CD4-positive, alpha-beta T cell treated with Interleukin-2 at 100 ng/mL for 4 hours (primary cell): ENCODE measurements around the gene FGFR3.

Experiments
- DNase-seq: peaks from one replicate; pipeline ENCODE4 v3.0.0-alpha.2; 2020; ENCODE audit warnings: low spot score

FGFR3 gene

DNA sequence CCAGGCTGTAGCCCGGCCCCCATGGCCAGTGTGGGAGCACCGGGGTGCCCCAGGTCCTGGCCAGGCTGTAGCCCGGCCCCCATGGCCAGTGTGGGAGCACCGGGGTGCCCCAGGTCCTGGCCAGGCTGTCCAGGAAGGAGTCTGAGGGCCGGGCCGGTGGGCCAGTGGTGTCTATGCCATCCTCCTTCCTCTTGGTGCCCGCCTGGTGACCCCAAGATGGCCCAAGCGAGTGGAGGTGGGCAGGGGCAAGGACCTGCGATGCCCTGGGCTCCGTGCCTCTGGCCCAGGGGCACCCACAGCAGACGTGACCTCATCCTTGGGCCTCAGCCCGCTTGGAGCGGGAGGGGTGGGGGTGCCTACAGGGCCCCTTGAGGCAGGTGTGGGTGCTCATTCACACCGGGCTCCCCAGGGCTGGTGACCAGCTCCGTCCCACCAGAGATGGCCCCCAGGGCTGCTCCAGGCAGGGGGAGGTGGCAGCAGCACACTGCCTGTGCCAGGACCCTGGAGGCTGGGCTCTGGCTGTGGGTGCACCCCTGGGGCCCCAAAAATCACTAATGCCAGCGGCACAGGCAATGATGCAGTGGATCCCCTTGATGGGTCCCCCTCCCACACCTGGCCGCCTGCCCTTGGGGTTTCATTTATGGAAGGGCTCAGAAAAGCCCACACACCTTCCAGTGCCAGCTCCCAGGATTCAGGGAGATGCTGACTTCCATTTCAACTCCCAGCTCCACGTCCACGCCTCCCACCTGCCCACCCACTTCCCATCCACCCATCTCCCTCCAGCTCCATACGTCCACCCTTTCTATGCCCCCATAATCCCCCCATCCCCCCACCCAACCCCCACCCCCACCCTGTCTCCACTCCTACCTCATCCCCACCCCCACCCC is 36.0 kb upstream of the FGFR3 start:
- no peak for DNase-seq

DNA sequence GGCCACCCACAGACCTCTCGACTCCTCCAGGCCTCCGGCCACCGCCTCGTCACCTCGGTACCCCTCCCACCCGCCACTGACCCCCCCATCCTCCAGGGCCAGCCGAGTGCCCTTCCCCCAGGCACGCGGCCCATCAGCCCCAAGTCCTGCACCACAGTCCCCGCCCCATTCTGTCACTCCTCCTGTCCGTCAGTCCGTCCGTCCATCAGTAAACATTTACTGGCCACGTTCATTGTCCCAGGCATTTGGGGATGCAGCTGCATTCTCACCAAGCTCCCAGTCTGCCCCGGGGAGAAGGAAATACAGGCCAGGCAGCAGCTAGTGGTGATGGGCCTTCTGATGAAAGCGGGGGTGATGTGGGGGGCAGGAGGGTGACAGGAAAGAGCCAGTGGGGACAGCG is 35.3 kb upstream of the FGFR3 start:
- DNase-seq = no peak

DNA sequence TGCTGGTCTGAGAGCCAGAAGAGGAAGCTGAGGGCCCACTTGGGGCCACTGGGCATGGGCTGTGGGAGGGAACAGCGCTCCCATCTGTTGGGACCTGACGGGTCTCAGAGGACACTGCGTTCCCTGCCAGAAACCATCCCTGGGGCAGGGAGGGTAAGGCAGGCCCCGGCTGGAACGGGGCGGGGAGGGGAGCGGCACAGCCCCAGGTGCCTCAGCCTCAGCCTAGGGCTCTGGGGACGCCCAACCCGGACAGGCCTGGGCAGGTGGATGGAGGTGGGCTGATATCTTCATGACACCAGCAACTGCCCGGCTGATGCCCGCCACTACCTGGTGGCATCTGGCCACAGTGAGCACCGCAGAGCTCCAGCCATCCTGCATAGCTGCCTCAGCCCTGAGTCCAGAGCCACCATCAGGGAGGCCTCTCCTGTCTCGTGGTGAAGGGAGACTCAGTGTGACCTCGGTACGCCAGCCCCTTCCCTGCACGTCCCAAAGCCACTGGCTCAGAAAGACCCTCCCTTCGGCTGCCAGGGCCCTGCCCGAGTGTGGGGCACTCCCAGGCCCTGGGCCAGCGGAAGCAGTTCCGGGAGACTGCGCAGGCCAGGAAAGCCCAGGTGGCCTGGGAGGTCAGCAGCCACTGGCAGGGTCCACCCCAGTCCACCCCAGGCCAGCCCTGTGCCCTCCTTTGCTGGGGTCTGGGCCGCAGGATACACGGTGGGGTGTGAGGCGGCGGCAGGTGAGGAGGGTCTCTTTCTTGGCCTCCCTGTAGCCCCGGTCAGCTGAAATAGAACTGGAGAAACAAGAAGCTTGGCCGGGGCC is 34.6 kb upstream of the FGFR3 start:
- DNase-seq = no peak

DNA sequence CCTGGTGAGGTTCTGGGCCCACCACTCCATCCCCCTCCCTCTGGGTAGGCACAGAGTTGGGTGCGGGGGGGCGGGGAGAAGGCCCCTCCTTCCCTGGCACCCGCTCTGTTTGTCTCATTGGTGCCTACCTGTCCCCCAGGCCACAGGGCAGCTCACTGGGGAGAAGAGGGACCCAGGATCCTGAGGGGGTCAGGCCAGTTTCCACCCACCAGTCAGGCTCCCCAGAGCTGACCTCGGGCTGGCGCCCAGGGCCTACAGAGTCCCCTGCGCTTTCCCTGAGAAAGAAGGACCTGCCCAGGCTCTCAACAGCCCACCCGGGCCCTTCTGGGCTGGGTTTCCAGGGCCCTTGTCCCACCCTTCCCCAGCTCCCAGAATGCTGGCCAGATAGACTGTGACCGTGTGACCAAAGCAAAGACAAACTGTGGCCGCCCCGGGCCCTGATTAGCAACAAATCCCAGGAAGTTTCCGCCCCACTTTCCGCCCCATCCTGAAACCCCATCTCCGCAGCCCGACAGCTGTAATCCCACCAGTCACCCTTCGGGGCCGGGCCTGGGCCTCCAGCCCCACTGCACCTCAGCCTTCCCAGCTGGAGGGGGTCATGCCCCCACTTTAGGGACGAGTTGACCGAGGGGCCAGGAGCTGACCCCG is 33.8 kb upstream of the FGFR3 start:
- DNase-seq = no peak

DNA sequence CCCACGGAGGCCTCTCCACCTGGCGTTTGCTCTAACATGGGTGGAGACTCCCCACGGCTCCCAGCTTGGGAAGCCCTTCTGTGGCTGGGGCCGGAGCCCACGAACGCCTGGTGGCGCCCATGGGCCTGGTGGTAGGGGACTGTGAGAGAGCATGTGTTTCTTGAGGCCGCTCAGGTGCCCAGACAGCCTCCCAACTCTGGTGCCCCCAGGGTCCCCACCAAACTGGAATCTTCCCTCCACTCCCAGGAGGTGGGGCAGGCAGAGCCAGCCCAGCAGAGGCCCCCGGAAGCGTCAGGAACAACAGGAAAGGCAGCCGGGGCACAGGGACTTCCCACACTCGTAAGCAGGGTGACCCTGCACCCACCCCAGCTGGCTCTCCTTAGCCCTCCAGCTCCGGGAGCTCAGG is 33.3 kb upstream of the FGFR3 start:
- DNase-seq = no peak

DNA sequence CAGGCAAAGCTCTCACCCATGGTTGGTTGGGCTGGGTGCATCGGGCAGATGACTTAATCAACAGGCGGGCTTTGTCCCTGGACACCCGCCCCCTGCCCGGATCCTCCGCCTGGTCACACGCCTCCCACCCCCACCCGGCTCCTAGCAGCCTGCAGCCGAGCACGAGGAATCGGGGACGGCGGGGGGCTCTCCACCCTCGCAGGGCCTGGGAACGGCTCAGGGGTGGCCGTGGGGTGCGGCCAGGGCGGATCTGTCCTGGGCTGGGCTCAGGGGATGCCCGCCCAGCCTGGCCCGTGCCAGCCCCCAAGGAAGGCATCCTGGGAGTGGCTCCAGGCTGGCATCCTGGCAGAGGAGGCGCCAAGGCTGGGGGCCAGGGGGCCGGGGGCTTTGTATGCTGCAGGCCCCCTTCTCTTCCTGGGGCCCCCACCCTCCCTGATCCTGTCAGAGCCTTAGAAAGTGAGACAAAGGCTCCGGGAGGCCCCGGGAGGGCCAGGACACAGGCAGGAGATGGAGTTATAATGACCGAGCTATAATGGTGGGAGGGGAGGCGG is 32.5 kb upstream of the FGFR3 start:
- no peak for DNase-seq

DNA sequence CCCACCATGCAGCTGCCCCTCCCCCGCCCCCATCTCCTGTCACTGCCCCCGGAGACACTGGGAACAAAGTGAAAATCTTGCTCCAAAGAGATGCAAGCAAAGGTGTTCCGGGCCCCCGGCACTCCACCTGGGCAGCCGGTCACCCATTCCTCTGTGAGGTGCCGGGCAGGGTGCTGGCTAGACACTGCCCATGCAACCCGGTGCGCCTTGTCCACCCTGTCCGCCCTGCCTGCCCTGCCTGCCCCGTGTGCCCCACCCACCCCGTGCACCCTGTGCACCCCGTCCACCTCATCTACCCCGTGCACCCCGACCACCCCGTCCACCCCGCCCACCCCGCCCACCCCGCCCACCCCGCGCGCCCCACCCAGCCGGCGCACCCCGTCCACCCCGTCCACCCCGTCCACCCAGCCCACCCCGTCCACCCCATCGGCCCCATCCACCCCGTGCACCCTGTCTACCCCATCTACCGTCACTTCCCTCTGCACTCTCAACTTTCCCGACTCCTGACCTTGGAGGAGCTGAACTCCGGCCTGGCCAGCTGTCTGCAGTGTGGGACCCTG is 31.9 kb upstream of the FGFR3 start:
- no peak for DNase-seq

DNA sequence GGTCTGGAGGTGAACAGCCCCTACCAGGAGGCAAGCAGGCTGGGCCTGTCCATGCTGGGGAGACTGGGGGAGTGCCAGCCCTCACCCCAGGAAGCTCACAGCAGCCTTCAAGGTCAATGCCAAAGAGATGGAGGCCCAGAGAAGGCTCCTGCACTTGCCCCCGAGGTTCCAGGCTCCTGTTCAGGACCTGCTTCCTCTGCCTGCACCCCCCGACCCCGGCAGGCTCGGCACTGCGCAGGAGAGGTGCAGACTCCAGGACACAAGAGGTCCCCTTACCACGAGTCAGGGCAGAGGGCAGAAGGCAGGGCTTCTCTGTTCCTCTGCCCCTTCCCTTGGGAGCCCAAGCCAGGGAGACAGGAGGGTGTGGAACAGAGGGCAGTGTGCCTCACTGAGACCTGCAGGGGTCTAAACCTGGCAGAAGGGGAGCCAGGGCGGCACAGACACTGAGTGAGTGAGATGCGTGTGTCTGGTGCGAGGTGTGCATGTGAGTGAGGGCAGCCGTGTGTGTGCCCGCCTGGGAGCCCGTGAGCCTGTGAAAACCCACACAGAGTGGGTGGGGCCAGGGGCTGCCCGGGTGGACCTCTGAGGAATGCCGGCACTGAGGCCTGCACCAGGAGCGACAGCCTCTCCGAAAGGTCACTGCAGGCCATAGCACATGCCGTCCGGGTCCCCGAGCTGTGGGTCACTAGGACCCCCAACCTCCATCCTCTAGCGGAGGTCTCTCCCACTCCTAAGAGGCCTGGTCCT is 30.7 kb upstream of the FGFR3 start:
- DNase-seq = no peak

DNA sequence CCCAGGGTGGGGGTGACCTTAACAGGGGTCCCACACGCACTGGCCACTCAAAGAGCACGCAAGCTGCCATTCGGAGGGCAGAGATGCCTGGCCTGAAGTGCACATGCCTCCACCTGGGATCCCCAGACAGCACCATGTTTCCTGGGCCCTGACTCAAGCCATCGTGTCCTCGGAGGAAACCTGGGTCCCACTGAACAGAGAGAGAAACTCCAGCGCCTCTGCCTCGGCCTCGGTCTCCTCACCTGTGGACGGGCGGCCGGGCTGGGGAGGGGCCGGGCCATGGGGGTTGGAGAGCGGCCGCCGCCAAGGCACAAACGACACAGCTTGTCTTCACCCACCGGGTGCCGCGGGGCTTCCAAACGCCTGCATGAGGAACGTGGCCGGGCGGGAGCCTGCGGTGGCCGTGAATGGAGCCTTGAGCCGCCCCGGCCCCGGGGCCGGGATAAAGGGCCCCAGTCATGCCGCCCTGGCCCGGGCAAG is 30.0 kb upstream of the FGFR3 start:
- DNase-seq = no peak

DNA sequence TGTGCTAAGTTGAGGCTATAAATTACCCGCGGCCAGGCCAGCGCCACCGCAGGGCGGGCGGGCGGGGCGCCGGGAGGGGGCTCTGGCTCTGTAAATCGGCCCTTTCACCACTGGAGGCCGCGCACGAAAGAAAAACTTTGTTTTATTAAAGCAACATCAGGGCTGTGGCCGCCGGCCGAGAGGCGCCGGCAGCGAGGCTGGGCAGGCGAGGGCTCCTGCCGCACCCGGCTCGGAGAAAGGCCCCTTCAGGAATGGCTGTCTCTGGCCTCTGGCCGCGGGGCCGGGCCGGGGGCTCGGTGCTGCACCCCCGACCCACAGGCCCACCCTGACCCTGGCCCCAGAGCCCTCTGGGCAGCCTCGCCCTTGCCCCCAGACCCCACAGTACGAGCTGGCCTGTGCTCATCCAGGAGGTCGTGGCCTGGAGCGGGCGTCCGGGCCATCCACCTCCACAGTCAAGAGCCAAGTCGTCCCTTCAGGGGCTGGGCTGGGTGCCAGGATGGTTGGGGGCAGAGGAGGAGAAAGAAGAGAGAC is 29.5 kb upstream of the FGFR3 start:
- DNase-seq = no peak

DNA sequence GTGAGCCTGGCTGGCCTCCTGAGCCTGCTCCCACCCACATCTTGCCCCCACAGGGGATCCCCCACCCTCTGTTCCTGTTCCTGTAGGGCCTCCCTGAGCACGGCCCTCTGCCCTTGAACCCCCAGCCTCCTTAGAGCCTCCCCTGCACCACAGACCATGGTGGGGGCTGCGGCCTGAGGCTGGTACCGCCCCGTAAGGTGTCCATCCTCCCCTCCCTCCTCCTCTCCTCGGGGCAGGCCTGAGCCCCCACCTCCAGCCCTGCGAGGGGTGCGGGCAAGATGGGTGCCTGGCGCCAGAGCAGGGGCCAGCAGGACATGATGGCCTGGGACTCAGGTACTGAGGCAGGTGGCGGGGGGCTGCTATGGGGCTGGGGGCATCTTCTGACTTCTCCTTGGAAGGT is 28.4 kb upstream of the FGFR3 start:
- no peak for DNase-seq

DNA sequence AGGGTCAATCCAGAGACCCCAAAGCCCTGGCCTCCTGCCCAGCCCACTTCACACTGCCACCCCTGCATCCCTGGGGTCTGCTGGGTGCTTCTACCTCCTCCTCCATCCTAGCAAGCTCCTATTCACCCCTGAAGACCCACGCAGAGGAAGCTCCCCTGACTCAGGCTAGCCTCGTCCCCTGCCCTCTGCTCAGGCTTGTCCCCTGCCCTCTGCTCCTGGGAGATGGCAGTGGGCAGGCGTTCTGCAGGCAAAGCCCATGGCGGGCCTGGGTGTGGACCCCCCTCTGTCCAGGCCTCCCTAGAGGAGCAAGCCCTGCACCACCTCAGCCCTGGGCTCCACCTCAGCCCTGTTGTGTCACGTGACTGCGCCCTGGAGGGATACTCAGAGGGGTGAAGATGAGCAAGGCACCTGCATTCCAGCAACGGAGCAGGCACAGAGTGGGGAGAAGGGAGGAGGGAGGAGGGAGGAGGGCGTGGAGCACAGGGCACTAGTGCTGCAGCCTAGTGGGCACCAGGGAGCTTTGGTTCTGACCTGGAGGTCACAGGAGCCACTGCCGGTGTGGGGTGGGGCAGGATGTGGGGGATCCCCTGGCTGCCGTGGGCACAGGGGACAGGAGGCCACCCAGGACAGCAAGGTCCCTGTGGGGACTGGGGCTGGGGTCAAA is 27.6 kb upstream of the FGFR3 start:
- no peak for DNase-seq

DNA sequence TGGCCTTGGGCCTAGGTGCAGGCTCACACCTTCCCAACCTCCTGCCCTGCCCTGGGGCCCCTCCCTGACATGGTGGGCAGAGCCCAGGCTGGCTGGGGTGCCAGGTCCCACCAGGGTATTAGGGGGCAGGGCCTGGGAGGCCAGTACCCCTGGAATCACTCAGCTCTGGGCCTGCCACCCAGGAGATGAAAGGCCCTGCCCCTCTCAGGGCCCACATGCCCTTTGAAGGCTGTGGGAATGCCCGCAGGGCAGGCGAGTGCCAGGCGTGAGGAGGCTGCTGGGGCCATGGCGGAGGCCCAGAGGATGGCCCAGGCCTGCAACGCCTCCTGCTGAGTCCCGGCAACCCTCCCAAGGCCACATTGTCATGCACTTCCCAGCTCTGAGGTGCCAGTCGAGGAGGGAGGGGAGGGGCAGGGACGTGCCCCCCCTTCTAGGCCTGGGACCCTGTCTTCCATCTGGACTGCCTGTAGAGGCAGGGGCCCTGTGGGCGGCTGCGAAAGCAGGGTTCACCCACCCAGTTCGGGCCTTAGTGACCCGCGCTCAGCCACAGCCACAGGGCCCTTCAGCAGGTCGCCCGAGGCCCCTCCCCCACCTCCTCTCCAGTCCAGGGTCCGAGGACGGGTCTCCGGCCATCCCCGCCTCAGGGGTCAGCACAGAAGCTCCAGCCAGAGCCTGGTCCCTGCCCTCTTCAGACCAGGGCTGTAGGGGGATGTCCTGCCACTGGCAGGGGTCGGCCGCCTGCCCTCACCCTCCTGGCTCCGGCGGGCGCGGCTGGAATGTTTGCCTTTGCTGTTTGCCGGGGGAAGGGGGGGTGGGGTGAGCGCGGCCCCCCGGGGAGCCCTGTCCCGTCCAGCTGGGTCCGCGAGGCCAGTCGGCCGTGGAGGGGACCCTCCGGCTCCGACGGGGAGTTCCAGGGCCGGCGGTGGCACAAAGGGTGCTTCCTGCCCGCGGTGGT is 26.7 kb upstream of the FGFR3 start:
- DNase-seq = no peak

DNA sequence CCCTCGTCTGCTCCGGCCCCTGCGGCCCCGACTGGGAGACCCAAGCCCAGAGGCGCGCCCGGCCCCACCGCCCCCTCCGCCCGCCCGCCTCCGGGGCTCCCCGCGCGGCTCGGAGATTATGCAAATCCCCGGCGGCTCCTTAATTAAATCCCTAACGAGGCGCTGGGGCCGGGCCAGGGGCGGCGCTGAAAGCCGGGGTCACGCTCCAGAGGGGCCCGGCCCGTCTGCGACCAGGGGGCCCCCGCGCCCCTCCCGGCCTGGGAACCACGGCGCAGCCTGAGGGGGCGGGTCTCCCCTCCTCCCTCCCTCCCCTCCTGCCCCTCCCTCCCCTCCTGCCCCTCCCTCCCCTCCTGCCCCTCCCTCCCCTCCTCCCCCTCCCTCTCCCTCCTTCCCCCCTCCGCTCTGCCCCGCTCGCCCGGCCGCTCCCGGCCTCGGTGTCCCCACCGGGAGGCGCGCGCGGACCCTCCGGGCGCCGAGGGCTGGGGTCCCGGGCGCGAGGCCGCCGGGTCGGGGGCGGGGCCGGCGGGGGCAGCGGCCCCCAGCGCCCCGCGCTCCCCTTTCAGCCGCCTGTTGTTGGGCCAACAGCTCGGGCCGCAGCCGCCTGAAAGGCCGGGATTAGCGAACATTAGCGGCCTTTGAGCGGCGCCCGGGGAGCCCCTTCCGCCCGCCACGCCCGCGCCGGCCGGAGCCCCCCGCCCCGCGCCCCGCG is 25.9 kb upstream of the FGFR3 start:
- no peak for DNase-seq

DNA sequence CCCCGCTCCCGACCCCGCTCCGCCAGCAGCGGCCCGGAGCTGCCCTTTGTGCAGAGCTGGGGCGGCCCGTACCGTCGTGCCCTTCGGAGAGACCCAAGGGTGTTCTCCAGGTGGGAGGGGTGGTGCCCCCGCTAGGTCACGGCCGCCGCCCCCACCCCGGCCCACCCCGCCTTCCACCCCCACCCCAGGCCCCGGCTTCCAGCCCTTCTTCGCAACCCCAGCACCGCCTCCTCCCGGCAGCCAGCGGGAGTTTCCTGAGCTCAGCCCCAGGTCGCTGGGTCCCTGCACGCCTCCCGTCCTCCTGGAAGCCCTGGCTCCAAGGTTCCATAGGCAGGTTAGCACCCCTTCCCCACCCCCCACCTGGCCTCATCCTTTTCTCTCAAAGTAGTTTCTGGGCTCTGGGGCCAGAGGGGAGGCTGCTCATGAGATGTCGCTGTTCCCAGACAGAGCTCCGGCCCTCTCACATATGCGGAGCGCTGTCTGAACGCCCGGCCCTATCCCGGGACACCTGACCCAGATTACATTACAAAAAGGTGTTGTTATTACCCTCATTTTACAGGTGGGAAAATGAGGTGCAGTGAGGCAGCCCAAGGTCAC is 25.2 kb upstream of the FGFR3 start:
- DNase-seq = no peak

DNA sequence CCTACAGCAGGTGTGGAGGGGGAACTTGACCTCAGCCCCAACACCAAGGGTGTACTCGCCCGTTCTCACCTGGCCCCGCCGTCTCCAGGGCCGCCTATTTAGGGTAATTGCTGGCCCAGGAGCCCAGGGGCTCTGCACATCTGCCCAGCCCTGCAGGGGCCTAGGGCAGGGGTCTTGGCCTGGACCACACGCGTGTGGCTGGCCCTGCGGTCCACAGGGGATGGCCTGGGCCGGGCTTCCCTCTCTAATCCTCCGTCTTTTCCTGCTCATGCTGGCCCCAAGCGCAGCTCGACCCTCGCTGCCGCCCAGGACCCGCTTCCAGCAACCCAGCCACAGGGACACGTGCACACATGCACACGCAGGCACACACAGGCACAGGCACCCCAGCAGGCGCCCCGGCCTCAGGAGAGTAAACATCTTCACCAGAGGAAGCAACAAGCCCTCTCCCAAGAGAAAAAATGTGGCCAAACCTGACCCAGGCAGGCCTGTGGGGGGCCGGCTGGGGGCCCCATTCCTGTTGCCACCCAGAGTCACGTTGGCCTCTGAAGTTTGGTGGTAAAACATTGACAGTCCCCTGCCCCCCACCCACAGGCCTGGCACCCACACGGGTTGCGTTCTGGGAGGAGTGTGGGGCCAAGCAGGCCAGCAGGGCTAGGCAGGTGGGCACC is 24.6 kb upstream of the FGFR3 start:
- DNase-seq = no peak

DNA sequence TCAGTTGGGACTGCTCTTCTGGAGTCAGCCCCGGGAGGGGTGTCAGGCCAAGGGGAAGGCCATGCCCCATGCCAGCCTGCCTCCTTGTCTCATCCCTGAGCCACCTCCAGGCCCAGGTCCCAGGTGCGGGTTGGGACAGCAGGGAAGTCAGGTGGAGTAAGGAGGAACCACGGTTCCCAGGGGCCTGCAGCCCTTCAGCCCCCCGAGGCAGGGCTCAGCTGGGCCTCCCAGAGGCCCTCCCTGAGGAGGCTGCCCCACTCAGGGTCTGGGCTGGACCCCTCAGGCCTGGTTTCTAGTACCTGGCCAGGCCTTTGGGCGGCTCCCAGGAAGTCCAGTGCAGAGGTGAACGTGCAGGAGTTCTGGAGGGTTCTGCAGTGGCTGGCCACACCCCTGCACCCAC is 23.4 kb upstream of the FGFR3 start:
- DNase-seq = no peak

DNA sequence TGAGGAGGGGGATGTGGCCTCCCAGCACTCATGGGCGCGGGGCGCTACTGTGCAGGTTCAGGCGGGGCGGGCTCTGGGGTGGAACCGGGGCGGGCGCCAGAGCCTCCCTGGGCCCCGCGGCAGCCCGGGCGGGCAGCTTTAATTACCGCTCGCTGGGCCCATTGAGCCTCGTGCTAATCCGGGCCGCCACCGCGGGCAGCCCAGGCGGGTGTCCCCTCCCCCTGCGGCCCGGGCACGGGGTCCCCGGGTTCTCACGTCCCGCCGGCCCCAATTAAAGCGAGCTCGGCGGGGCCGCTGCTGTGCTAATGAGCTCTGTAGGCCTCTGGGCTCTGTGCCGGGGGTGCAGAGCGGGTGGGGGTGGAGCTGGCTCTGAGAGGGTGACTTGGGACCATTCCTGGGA is 22.8 kb upstream of the FGFR3 start:
- DNase-seq = no peak
